ENCODE data around the gene ALX4.

DNA sequence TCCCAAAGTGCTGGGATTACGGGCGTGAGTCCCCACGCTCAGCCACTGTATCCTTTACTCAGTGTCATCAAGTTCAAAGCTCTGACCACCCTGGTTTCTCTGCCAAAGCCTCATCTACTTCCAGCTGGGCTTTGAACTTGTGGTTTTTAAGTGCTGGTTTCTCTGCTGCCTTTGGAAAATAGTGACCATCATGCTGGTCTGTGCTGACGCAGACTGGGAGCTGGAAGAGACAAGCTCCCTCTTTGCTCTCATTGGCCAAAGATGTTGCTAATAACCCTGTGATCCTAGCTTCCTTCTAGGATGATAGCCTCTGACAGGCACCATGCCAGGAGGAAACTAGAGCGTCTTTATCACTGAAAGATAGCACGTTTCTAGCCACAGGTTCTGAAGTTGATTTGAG, 62.4 kb downstream of the ALX4 start:
- TF ChIP-seq, protein P1, sequence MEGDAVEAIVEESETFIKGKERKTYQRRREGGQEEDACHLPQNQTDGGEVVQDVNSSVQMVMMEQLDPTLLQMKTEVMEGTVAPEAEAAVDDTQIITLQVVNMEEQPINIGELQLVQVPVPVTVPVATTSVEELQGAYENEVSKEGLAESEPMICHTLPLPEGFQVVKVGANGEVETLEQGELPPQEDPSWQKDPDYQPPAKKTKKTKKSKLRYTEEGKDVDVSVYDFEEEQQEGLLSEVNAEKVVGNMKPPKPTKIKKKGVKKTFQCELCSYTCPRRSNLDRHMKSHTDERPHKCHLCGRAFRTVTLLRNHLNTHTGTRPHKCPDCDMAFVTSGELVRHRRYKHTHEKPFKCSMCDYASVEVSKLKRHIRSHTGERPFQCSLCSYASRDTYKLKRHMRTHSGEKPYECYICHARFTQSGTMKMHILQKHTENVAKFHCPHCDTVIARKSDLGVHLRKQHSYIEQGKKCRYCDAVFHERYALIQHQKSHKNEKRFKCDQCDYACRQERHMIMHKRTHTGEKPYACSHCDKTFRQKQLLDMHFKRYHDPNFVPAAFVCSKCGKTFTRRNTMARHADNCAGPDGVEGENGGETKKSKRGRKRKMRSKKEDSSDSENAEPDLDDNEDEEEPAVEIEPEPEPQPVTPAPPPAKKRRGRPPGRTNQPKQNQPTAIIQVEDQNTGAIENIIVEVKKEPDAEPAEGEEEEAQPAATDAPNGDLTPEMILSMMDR (IDR thresholded peaks at IDR 0.05), result no peak
- TF ChIP-seq POLR2AphosphoS5 (IDR thresholded peaks at IDR 0.05), result no peak
- TF ChIP-seq POLR2A (IDR thresholded peaks at IDR 0.05; ENCODE audit: low read depth), result no peak
- no peak for TF ChIP-seq EP300 (IDR thresholded peaks at IDR 0.05)
